ENCODE measurements around the gene NUMA1. TPM values are rescaled to one million over a fixed set of nuclear protein-coding genes. Genes with fewer than 3 reads are reported as not detected.

NUMA1 gene
- total RNA-seq, 1 donor from 2014 or later, result 130 TPM

DNA sequence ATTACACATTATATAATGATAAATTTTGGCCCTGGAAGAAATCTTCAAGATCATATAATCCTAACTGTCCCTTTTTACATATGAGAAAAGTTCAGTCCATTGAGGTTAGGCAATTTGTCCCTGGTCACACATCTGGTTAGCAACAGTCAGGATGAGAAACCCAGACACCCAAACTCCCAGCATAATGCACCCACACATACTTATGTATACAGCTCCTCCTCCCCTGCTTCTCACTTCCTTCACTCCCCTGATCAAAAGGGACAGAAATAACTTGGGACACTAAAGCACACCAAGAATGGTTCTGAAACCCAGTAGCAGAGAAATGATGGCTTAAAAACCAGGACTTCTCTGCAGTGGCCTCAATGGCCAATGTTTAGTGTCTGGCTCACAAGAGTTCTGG, 11.1 kb downstream of the NUMA1 start:
- H3K27ac Mint-ChIP-seq, result no peak overlapping the region
- H3K4me3 Mint-ChIP-seq, result no peak overlapping the region
- no peaks in the 10 kb centered on the region for H3K27me3 ChIP-seq
- H3K4me1 Mint-ChIP-seq, result peaks cover 54% of the 10 kb centered on the region
- H3K79me2 ChIP-seq (ENCODE audit: low read depth), result peaks cover 100% of the 10 kb centered on the region
- H3K9me3 Mint-ChIP-seq, result no peaks in the 10 kb centered on the region
- H3K27ac ChIP-seq, result peak overlapping the region; percentile 81
- peaks cover 12% of the 10 kb centered on the region for H3K36me3 Mint-ChIP-seq
- H3K4me1 ChIP-seq, result peaks cover 51% of the 10 kb centered on the region
- H3K27me3 Mint-ChIP-seq (ENCODE audit: insufficient read depth, low read depth), result peaks cover 8% of the 10 kb centered on the region
- no peak for TF ChIP-seq EZH2phosphoT487 (IDR thresholded peaks at IDR 0.05)
- TF ChIP-seq EZH2 (IDR thresholded peaks at IDR 0.05), result no peak
- TF ChIP-seq, protein P1, sequence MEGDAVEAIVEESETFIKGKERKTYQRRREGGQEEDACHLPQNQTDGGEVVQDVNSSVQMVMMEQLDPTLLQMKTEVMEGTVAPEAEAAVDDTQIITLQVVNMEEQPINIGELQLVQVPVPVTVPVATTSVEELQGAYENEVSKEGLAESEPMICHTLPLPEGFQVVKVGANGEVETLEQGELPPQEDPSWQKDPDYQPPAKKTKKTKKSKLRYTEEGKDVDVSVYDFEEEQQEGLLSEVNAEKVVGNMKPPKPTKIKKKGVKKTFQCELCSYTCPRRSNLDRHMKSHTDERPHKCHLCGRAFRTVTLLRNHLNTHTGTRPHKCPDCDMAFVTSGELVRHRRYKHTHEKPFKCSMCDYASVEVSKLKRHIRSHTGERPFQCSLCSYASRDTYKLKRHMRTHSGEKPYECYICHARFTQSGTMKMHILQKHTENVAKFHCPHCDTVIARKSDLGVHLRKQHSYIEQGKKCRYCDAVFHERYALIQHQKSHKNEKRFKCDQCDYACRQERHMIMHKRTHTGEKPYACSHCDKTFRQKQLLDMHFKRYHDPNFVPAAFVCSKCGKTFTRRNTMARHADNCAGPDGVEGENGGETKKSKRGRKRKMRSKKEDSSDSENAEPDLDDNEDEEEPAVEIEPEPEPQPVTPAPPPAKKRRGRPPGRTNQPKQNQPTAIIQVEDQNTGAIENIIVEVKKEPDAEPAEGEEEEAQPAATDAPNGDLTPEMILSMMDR (IDR thresholded peaks at IDR 0.05), result no peak
- peaks cover 60% of the 10 kb centered on the region for H4K20me1 ChIP-seq (ENCODE audit: low read depth)
- H3K9ac ChIP-seq, result no peak overlapping the region
- H3K4me2 ChIP-seq, result no peak overlapping the region
- no peak overlapping the region for H3K4me3 ChIP-seq
- DNase-seq (ENCODE audit: low spot score), result no peak
- no peaks in the 10 kb centered on the region for H3K36me3 ChIP-seq
- H3F3A ChIP-seq (ENCODE audit: low read depth), result peaks cover 26% of the 10 kb centered on the region
- H3K9me3 ChIP-seq (ENCODE audit: low read depth), result no peaks in the 10 kb centered on the region
- H2AFZ ChIP-seq (replicated peaks), result no peak overlapping the region

DNA sequence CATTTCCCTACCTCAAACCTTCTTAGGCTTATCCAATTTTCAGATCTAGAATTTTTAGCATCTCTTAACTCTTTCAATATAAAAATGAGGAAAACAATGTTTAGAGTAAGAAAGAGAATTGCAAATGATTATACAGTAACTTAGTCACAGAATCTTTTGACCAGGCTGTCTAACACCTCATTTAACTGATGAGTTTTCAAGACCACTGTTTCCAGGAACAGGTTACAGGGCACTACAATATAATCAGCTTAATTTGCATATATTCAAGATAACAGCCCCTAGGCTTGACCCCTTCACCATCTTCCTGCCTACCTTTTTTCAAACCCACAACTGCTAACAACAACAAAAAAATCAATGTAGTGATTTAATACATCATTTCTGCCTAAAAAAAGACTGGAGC, 12.7 kb downstream of the NUMA1 start:
- Mint-ChIP-seq H3K27ac (no peak overlapping the region), H3K9me3 (no peaks in the 10 kb centered on the region), H3K4me3 (no peak overlapping the region), H3K36me3 (peaks cover 7% of the 10 kb centered on the region), H3K27me3 (ENCODE audit: insufficient read depth, low read depth) (peaks cover 8% of the 10 kb centered on the region), H3K4me1 (peaks cover 48% of the 10 kb centered on the region)
- H3F3A ChIP-seq (ENCODE audit: low read depth), result peaks cover 26% of the 10 kb centered on the region
- H3K4me3 ChIP-seq, result no peak overlapping the region
- H3K27me3 ChIP-seq, result no peaks in the 10 kb centered on the region
- H3K9me3 ChIP-seq (ENCODE audit: low read depth), result no peaks in the 10 kb centered on the region
- no peak for DNase-seq (ENCODE audit: low spot score)
- TF ChIP-seq EZH2phosphoT487 (IDR thresholded peaks at IDR 0.05), result no peak
- TF ChIP-seq, protein P1 (IDR thresholded peaks at IDR 0.05), result no peak
- TF ChIP-seq EZH2 (IDR thresholded peaks at IDR 0.05), result no peak
- no peaks in the 10 kb centered on the region for H3K36me3 ChIP-seq
- H3K79me2 ChIP-seq (ENCODE audit: low read depth), result peaks cover 100% of the 10 kb centered on the region
- peaks cover 51% of the 10 kb centered on the region for H3K4me1 ChIP-seq
- peak overlapping the region; percentile 89 for H3K27ac ChIP-seq
- H2AFZ ChIP-seq (replicated peaks), result no peak overlapping the region
- H3K4me2 ChIP-seq, result peak overlapping the region; percentile 60
- H3K9ac ChIP-seq, result no peak overlapping the region
- H4K20me1 ChIP-seq (ENCODE audit: low read depth), result peaks cover 49% of the 10 kb centered on the region

DNA sequence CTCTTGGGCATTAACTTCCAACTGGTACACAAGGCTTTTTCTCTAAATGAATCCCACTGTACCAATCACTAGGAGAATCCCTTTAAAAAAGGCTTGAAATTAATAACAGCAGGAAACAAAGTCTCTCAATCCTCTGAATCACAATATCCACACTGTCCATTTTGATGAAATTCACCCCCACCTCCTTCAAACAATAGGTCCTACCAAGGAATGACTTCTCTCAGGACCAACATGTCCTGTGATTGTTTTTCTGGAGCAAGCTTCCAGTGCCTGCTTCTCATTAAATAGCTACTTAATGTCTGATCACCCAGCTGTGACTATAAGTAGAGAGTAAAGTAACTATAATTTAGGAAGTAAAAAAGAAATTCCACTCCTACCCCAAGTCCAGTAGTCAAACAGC, 13.1 kb downstream of the NUMA1 start:
- Histone ChIP-seq H4K20me1 (ENCODE audit: low read depth) (peaks cover 45% of the 10 kb centered on the region), H3K27me3 (no peaks in the 10 kb centered on the region), H3K4me1 (peaks cover 47% of the 10 kb centered on the region), H3K27ac (peak overlapping the region; percentile 89), H2AFZ (replicated peaks) (no peak overlapping the region), H3K4me2 (peak overlapping the region; percentile 60), H3K36me3 (no peaks in the 10 kb centered on the region), H3K9me3 (ENCODE audit: low read depth) (no peaks in the 10 kb centered on the region), H3K79me2 (ENCODE audit: low read depth) (peaks cover 100% of the 10 kb centered on the region), H3K9ac (no peak overlapping the region), H3F3A (ENCODE audit: low read depth) (peaks cover 26% of the 10 kb centered on the region), H3K4me3 (no peak overlapping the region)
- TF ChIP-seq EZH2 (IDR thresholded peaks at IDR 0.05) (no peak), EZH2phosphoT487 (IDR thresholded peaks at IDR 0.05) (no peak)
- TF ChIP-seq, protein P1 (IDR thresholded peaks at IDR 0.05), result no peak
- Mint-ChIP-seq H3K27me3 (ENCODE audit: insufficient read depth, low read depth) (peaks cover 5% of the 10 kb centered on the region), H3K4me1 (peaks cover 44% of the 10 kb centered on the region), H3K36me3 (peaks cover 7% of the 10 kb centered on the region), H3K9me3 (no peaks in the 10 kb centered on the region), H3K4me3 (no peak overlapping the region), H3K27ac (peak overlapping the region; percentile 19)
- no peak for DNase-seq (ENCODE audit: low spot score)

Data from neural progenitor cell (in vitro differentiated cells).